Stimulated activated naive CD8-positive, alpha-beta T cell treated with anti-CD3 and anti-CD28 coated beads, Interleukin-15, Interleukin-2, amounts not matched to agents 100 ng/mL and 50 ng/mL, for 24 hours (primary cell): ENCODE data around the gene DND1.
"Not testable (repeated sequence)": the region's sequence is repeated elsewhere in the genome, so short reads cannot be mapped to it uniquely, and the experiment has no call there.

Experiments used
- H3K27ac Mint-ChIP-seq: one replicate; pipeline ENCODE4 v1.8.0; 2021; ENCODE audit warnings: mild to moderate bottlenecking, mixed read lengths
- H3K27me3 Mint-ChIP-seq: one replicate; pipeline ENCODE4 v1.8.0; 2021; ENCODE audit warnings: mixed read lengths
- H3K36me3 Mint-ChIP-seq: one replicate; pipeline ENCODE4 v1.8.0; 2021; ENCODE audit warnings: low read depth, mixed read lengths
- H3K4me1 Mint-ChIP-seq: one replicate; pipeline ENCODE4 v1.8.0; 2021; ENCODE audit warnings: low read depth, mixed read lengths
- H3K4me3 Mint-ChIP-seq: one replicate; pipeline ENCODE4 v1.8.0; 2021; ENCODE audit warnings: mild to moderate bottlenecking, mixed read lengths
- H3K9me3 Mint-ChIP-seq: one replicate; pipeline ENCODE4 v1.8.0; 2021; ENCODE audit warnings: mixed read lengths

The DND1 gene

DNA sequence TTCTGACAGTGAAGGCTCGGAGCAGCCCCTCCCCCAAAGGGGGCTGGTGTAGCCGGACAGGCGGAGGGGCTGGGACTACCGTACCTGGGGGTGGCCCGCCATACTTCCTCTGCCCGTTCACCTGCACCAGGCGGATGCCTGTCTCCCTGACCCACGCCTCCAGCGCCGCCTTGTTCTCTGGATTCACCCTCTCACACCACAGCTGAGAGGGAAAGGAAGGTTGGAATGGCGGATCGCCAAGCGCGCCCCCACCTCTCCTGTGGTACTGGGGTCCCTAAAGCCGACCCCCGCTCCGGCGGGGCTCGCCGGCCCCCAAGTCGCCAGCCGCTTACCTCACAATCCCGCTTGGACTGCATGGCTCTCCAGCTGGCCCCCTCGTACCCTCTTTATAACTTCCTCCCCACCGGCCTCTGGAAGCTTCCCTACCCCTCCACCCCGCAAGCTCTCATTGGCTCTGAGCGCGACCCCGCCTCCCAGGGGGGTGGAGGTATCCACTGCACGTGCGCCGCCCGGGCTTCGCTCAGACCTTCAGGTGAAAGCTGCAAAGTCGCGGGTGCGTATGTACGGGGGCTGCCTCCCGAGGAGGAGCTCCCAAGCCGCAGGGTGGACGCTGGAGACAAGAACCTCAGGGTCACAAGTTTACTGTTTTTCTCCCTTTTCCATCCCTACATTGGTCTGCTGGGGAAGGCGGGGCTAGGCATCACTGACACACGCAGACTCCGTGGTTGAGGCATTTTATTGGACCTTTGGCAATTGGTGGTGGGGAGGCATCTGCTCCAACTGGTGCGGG, at the start of gene DND1:
Gene DND1, minus strand, starts transcription at position 390 of the 790 bp plus-strand sequence. Its CDS starts 34 bp downstream, at position 356.
- no peaks in the 10 kb centered on the region for H3K9me3 Mint-ChIP-seq
- peaks cover 67% of the 10 kb centered on the region for H3K36me3 Mint-ChIP-seq
- H3K27me3 Mint-ChIP-seq = no peaks in the 10 kb centered on the region
- peak within 1 kb of the TSS; percentile 31 for H3K27ac Mint-ChIP-seq
- peaks cover 4% of the 10 kb centered on the region for H3K4me1 Mint-ChIP-seq
- H3K4me3 Mint-ChIP-seq = no peak within 1 kb of the TSS

DNA sequence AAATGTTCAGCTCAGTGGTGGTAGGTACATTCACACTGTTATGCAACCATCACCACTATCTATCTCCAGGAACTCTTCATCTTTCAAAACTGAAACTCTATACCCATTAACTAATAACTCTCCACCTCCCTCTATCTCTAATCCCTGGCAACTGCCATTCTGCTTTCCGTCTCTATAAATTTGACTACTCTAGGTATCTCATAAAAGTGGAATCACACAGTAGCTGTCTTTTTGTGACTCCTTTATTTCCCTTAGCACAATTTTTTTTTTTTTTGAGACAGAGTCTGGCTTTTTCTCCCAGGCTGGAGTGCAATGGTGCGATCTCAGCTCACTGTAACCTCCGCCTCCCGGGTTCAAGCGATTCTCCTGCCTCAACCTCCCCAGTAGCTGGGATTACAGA, 48.0 kb upstream of the DND1 start:
- not testable (repeated sequence) for H3K36me3 Mint-ChIP-seq, H3K9me3 Mint-ChIP-seq, H3K4me1 Mint-ChIP-seq, H3K27ac Mint-ChIP-seq, H3K4me3 Mint-ChIP-seq
- H3K27me3 Mint-ChIP-seq = peaks cover 23% of the 10 kb centered on the region

DNA sequence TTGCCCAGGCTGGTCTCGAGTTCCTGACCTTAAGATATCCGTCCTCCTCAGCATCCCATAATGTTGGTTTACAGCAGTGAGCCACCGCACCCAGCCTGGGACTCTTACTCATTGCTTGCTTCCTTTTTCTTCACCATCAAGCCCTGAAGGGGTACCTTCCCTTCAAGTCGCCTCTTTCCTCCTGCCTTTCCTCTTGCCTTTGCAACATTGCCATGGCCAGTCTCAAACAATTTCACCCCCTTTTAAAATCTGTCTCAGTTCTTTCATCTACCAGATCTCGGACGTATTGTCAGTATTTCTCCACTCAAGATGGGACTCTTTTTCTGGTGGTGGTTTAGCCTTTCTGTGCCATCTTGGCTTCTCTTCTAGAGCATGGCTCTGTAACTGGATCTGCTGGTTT, 47.4 kb upstream of the DND1 start:
- H3K27ac Mint-ChIP-seq, H3K4me3 Mint-ChIP-seq, H3K9me3 Mint-ChIP-seq, H3K36me3 Mint-ChIP-seq, H3K4me1 Mint-ChIP-seq: not testable (repeated sequence)
- H3K27me3 Mint-ChIP-seq = peaks cover 17% of the 10 kb centered on the region

DNA sequence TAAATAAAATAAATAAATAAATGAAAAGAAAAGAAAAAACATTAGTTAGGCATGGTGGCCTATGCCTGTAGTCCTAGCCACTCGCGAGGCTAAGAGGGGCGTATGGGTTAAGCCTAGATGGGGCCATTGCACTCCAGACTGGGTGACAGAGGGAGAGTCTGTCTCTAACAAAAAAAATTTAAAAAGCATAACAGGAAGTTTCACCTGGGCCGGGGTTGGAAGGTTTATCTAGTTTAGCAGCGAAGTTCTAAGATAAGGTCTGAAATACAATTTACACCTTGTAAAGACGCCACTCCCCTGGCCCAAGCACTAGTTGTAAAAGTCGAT, 44.9 kb upstream of the DND1 start:
- no peaks in the 10 kb centered on the region for H3K36me3 Mint-ChIP-seq
- H3K27me3 Mint-ChIP-seq = peaks cover 10% of the 10 kb centered on the region
- H3K4me1 Mint-ChIP-seq = peaks cover 4% of the 10 kb centered on the region
- no peaks in the 10 kb centered on the region for H3K9me3 Mint-ChIP-seq
- no peak overlapping the region for H3K27ac Mint-ChIP-seq
- no peak overlapping the region for H3K4me3 Mint-ChIP-seq

DNA sequence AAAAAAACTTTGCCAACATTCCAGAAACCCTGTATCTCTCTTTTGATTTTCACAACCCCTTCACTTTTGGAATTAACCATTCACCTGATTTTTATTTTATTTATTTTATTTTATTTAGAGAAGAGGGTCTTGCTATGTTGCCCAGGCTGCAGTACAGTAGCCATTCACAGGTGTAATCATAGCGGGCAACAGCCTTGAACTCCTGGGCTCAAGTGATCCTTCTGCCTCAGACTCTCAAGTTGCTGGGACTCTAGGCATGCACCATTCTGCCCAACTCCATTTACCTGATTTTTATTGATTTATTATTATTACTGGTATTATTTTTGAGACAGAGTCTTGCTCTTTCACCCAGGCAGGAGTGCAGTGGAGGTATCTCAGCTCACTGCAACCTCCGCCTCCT, 42.9 kb upstream of the DND1 start:
- H3K9me3 Mint-ChIP-seq, H3K27me3 Mint-ChIP-seq, H3K4me3 Mint-ChIP-seq, H3K27ac Mint-ChIP-seq, H3K36me3 Mint-ChIP-seq: not testable (repeated sequence)
- H3K4me1 Mint-ChIP-seq = peaks cover 16% of the 10 kb centered on the region

DNA sequence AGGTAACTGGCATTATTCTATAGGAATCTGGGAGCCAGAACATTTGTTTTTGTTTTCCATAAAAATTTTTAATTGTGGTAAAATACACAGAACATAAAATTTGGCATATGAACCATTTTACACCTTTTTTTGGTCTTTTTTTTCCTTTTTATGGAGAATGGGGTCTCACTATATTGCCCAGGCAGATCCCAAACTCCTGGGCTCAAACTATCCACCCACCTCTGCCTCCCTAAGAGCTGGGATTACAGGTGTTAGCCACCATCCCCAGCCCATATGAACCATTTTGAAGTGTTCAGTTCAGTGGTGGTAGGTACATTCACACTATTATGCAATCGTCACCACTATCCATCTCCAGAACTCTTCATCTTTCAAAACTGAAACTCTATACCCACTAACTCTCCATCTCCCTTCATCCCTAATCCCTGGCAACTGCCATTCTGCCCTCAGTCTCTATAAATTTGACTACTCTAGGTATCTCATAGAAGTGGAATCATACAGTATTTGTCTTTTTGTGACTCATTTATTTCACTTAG, 40.3 kb upstream of the DND1 start:
- Mint-ChIP-seq H3K4me1 (peaks cover 25% of the 10 kb centered on the region), H3K27me3 (no peaks in the 10 kb centered on the region), H3K4me3 (no peak overlapping the region), H3K9me3 (no peaks in the 10 kb centered on the region), H3K27ac (no peak overlapping the region), H3K36me3 (no peaks in the 10 kb centered on the region)

DNA sequence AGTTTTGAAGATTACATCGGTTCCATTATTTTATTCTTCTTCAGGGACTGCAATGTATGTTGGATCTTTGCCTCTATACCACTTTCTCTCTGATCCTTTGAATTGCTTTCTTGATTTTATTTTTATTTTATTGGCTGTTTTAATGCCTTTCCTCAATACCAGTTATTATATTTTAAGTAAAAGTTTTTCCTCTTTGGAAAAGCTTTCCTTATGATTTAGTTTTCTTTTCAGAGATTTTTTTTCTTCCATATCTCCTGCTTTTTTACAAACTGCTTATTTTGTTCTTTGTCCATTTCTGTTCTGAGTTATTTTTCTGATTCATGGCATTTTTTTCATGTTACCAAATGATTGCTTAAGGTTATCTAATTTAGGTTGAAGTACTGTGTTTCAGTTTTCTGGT, 38.4 kb upstream of the DND1 start:
- peaks cover 10% of the 10 kb centered on the region for H3K36me3 Mint-ChIP-seq
- peak overlapping the region; percentile 86 for H3K4me3 Mint-ChIP-seq
- H3K27ac Mint-ChIP-seq = peak overlapping the region; percentile 32
- no peaks in the 10 kb centered on the region for H3K9me3 Mint-ChIP-seq
- peaks cover 25% of the 10 kb centered on the region for H3K4me1 Mint-ChIP-seq
- H3K27me3 Mint-ChIP-seq = no peaks in the 10 kb centered on the region

DNA sequence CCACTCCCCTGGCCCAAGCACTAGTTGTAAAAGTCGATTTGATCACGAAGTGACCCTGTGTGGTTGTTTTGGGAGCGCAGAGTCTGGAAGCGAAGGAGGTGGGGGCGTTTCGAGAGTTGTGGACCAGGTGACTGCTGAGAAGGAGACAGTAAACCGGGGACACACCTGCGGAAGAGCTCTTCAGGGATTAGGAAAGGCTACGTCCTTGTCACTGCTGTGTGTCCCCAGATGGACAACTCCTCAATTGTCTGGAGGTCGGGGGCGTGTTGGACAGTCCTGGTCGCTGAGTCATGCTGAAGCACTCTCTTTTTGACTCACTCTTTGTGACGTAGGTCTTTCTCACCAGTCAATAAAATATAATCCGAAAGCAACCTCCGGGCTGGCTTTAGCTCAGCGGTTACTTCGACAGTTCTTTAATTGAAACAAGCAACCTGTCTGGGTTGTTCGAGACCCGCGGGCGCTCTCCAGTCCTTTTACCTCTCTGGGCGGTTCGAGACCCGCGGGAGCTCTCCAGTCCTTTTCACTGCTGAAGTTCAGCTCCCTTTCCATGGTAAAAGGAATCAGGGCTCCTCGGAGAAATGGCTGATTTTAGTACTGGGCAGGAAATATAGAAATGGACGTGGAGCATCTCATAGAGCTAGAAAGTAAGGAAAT, 37.6 kb upstream of the DND1 start:
- no peaks in the 10 kb centered on the region for H3K9me3 Mint-ChIP-seq
- H3K27me3 Mint-ChIP-seq = no peaks in the 10 kb centered on the region
- peak overlapping the region; percentile 83 for H3K27ac Mint-ChIP-seq
- peaks cover 25% of the 10 kb centered on the region for H3K4me1 Mint-ChIP-seq
- peaks cover 18% of the 10 kb centered on the region for H3K36me3 Mint-ChIP-seq
- H3K4me3 Mint-ChIP-seq = peak overlapping the region; percentile 86

DNA sequence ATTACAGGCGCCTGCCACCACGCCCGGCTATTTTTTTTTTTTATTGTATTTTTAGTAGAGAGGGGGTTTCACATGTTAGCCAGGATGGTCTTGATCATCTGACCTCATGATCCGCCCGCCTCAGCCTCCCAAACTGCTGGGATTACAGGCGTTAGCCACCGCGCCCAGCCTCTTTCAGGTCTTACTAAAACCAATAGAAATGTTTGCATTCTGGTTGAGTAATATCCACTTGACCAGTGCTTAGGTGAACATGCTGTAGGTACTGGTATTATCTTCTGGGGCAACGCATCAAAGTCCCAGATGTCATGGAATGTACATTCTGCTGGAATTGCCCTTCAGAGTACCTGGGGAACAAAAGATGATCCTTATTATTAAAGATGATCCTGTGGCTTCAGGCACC, 35.4 kb upstream of the DND1 start:
- not testable (repeated sequence) for H3K4me3 Mint-ChIP-seq, H3K27ac Mint-ChIP-seq, H3K9me3 Mint-ChIP-seq, H3K27me3 Mint-ChIP-seq
- Mint-ChIP-seq H3K4me1 (peaks cover 25% of the 10 kb centered on the region), H3K36me3 (peaks cover 37% of the 10 kb centered on the region)

DNA sequence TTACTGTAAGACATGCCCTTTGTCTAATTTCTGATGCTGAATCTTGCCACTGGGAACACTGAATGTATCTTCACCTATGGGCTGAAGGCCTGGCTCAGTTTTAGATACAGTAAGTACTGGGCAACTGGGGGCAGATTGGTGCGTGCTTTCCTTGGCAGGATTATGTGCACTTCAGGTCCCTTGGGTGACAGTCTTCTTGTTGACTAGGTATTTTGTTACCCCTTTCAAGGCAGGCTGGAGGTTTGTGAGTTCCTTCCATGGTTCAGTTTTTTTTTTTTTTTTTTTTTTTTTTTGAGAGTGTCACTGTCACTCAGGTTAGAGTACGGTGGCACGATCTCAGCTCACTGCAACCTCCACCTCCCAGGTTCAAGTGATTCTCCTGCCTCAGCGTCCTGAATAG, 34.4 kb upstream of the DND1 start:
- H3K4me1 Mint-ChIP-seq = peaks cover 22% of the 10 kb centered on the region
- no peaks in the 10 kb centered on the region for H3K9me3 Mint-ChIP-seq
- no peak overlapping the region for H3K27ac Mint-ChIP-seq
- no peak overlapping the region for H3K4me3 Mint-ChIP-seq
- H3K36me3 Mint-ChIP-seq = peaks cover 42% of the 10 kb centered on the region
- H3K27me3 Mint-ChIP-seq = no peaks in the 10 kb centered on the region

DNA sequence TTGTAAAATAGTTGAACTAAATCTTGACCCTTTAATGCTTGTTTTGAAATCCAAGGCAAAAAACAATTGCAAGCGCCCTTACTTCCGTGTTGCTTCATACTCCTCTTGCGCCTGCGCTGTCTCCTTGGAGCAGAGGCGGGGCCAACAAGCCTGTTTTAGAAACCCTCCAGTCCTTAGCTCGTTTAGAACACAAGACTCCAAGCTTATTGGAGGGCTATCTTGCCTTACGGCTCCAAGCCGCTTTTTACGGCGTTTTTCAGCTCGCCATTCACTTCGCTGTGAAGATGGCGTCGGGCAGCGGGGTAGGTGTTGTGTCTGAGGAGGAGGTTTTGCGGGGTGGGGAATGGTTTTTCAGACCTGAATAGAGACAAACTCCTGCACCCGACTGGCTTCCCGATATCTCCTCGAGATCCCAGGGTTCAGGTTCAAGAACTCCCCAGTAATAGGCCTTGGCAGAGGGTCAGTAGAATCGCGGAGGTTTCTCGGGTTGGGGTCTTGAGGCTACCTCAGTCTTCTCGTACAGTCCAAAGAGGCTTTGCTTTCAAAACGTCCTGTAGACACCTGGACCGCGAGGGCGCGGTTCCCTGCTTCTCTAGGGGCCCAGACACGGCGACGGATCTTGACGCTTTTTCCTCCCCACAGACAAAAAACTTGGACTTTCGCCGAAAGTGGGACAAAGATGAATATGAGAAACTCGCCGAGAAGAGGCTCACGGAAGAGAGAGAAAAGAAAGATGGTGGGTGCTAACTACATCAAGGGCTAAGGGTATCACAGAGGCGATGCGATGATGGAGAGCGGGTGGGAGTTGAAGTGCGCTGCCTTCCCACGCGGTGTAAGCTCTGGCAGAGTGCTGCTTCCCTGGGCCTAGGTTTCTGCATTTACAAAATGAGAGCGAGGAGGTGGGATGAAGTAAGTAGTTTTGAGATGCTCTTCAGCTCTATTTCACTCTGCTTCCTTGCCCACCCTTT, 27.1 kb upstream of the DND1 start, which contains the start of gene ZMAT2:
Gene ZMAT2, plus strand, starts transcription at position 271 of the 968 bp plus-strand sequence. Its CDS starts 14 bp downstream, at position 285.
- Mint-ChIP-seq H3K4me1 (peaks cover 35% of the 10 kb centered on the region), H3K36me3 (peaks cover 83% of the 10 kb centered on the region), H3K27me3 (no peaks in the 10 kb centered on the region), H3K27ac (peak within 1 kb of the TSS; percentile 93), H3K9me3 (no peaks in the 10 kb centered on the region), H3K4me3 (peak within 1 kb of the TSS; percentile 95)

DNA sequence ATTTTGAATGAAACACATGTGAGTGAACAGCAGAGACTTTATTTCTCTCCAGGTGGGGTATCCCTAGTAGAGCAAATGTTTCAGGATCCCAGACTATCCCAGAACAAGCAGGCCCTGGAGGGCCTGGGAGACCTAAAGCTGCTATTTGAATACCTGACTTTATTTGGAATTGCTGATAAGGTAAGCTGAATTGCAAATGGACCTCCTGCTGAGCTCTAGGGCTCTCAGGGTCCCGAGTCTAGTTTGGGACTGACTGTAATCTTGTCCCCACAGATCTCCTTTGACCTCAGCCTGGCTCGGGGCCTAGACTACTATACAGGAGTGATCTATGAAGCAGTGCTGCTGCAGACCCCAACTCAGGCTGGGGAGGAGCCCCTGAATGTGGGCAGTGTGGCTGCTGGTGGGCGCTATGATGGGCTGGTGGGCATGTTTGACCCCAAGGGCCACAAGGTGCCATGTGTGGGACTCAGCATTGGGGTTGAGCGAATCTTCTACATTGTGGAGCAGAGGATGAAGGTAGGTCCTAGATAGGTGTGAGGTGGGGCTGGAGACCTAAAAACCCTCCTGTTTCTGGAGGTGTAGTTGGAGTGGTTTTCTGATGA, 23.6 kb upstream of the DND1 start:
- Mint-ChIP-seq H3K27me3 (no peaks in the 10 kb centered on the region), H3K27ac (no peak overlapping the region), H3K36me3 (peaks cover 79% of the 10 kb centered on the region)

DNA sequence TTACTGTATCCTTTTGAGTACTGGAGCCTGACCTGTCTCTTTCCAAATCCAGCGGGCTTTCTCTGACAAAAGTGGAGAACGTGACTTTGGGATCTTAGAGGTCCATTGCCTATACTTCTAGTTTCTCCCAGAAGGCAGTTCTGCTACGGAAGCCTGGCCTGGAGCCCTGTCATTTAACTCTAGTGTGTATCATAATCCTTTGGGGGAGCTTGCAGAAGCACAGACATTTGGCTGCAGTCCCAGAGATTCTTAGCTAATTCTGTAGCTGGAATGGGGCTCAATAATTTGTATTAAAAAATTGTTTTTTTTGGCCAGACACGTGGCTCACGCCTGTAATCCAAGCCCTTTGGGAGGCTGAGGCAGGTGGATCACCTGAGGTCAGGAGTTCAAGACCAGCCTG, 20.9 kb upstream of the DND1 start:
- no peaks in the 10 kb centered on the region for H3K27me3 Mint-ChIP-seq
- no peak overlapping the region for H3K27ac Mint-ChIP-seq
- H3K36me3 Mint-ChIP-seq = peaks cover 61% of the 10 kb centered on the region
- H3K4me3 Mint-ChIP-seq = no peak overlapping the region
- H3K4me1 Mint-ChIP-seq = peaks cover 48% of the 10 kb centered on the region
- H3K9me3 Mint-ChIP-seq = no peaks in the 10 kb centered on the region

More for the DNA sequence above, 23.6 kb upstream of the DND1 start:
- Mint-ChIP-seq H3K4me3 (no peak overlapping the region), H3K9me3 (no peaks in the 10 kb centered on the region), H3K4me1 (peaks cover 49% of the 10 kb centered on the region)
